ENCODE results near the gene GRM4.

Gene GRM4

DNA sequence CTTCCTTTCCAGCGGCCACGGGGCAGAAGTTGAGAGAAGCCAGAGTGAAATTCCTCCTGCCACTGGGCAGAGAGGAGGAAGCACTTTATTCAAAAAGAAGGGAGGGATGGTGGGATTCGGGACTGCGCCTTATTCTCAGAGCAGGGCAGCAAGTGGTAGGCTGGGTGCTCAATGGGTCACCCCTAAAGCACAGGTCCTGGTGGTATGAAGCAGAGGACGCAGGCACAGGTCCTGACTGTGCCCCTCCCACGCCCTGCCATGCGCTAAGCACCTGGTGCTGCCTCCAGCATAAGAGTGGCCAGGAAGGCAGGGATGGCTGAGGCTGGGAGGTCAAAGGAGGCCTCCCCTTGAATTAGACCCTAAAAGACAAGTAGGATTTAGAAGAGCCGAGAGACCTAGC is 4.9 kb upstream of the GRM4 start:
- Histone ChIP-seq H3F3A (ENCODE audit: low read depth) (no peaks in the 10 kb centered on the region), H2AFZ (ENCODE audit: low read length) (no peak overlapping the region), H3K9ac (ENCODE audit: low read depth, low read length, poor library complexity, severe bottlenecking) (no peak overlapping the region), H3K9me2 (replicated peaks; ENCODE audit: low read depth, low read length) (no peaks in the 10 kb centered on the region), H4K20me1 (ENCODE audit: insufficient read depth, low read length, poor library complexity, severe bottlenecking) (no peaks in the 10 kb centered on the region), H3K4me3 (ENCODE audit: low read length, poor library complexity, severe bottlenecking) (no peak overlapping the region), H3K4me2 (ENCODE audit: low read depth, low read length, poor library complexity, severe bottlenecking) (no peak overlapping the region), H3K27me3 (ENCODE audit: insufficient read depth, low read length, poor library complexity, severe bottlenecking) (peaks cover 8% of the 10 kb centered on the region), H3K4me1 (ENCODE audit: insufficient read depth, low read length, poor library complexity, severe bottlenecking) (peaks cover 4% of the 10 kb centered on the region), H3K36me3 (ENCODE audit: insufficient read depth, low read length) (no peaks in the 10 kb centered on the region), H3K9me3 (ENCODE audit: insufficient read depth, low read depth, low read length) (no peaks in the 10 kb centered on the region), H3K79me2 (ENCODE audit: insufficient read depth, low read length) (no peaks in the 10 kb centered on the region)
- TF ChIP-seq, protein P1, sequence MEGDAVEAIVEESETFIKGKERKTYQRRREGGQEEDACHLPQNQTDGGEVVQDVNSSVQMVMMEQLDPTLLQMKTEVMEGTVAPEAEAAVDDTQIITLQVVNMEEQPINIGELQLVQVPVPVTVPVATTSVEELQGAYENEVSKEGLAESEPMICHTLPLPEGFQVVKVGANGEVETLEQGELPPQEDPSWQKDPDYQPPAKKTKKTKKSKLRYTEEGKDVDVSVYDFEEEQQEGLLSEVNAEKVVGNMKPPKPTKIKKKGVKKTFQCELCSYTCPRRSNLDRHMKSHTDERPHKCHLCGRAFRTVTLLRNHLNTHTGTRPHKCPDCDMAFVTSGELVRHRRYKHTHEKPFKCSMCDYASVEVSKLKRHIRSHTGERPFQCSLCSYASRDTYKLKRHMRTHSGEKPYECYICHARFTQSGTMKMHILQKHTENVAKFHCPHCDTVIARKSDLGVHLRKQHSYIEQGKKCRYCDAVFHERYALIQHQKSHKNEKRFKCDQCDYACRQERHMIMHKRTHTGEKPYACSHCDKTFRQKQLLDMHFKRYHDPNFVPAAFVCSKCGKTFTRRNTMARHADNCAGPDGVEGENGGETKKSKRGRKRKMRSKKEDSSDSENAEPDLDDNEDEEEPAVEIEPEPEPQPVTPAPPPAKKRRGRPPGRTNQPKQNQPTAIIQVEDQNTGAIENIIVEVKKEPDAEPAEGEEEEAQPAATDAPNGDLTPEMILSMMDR (conservative IDR thresholded peaks at IDR 0.05; ENCODE audit: low read length), result no peak
- TF ChIP-seq EZH2phosphoT487 (IDR thresholded peaks at IDR 0.05; ENCODE audit: borderline replicate concordance), result no peak

DNA sequence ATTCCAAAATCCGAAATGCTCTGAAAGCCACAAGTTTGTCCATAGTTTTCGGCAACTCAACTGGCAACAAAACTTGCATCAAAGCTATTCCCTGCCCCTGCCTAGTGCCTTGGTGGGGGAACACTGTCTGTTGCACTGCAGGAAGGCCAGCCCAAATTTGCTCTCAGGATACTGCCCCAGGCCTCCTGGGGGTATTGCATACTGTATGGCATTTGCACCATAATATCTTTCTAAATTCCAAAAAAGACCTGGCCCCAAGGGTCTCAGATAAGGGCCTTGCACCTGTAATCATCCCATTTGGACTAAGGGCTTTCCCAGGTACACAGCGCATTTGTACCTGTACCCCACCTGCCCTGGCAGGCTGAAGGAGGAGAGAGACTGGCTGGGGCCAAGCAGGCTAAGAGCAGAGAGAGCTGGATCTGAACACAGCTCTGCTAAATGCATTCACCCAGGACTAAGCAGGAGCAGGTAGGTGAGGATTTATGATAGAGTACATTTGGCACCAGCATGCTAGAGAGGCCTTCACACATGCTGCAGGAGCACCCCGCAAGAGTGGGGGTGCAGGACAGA is 4.0 kb upstream of the GRM4 start:
- Histone ChIP-seq H3F3A (ENCODE audit: low read depth) (no peaks in the 10 kb centered on the region), H3K36me3 (ENCODE audit: insufficient read depth, low read length) (no peaks in the 10 kb centered on the region), H4K20me1 (ENCODE audit: insufficient read depth, low read length, poor library complexity, severe bottlenecking) (no peaks in the 10 kb centered on the region), H3K27me3 (ENCODE audit: insufficient read depth, low read length, poor library complexity, severe bottlenecking) (peaks cover 8% of the 10 kb centered on the region), H3K9me2 (replicated peaks; ENCODE audit: low read depth, low read length) (no peaks in the 10 kb centered on the region), H3K79me2 (ENCODE audit: insufficient read depth, low read length) (no peaks in the 10 kb centered on the region), H3K4me2 (ENCODE audit: low read depth, low read length, poor library complexity, severe bottlenecking) (no peak overlapping the region), H3K4me1 (ENCODE audit: insufficient read depth, low read length, poor library complexity, severe bottlenecking) (peaks cover 5% of the 10 kb centered on the region), H3K9me3 (ENCODE audit: insufficient read depth, low read depth, low read length) (no peaks in the 10 kb centered on the region), H3K9ac (ENCODE audit: low read depth, low read length, poor library complexity, severe bottlenecking) (no peak overlapping the region), H2AFZ (ENCODE audit: low read length) (no peak overlapping the region), H3K4me3 (ENCODE audit: low read length, poor library complexity, severe bottlenecking) (no peak overlapping the region)
- TF ChIP-seq EZH2phosphoT487 (IDR thresholded peaks at IDR 0.05; ENCODE audit: borderline replicate concordance), result no peak
- TF ChIP-seq, protein P1 (conservative IDR thresholded peaks at IDR 0.05; ENCODE audit: low read length), result no peak

DNA sequence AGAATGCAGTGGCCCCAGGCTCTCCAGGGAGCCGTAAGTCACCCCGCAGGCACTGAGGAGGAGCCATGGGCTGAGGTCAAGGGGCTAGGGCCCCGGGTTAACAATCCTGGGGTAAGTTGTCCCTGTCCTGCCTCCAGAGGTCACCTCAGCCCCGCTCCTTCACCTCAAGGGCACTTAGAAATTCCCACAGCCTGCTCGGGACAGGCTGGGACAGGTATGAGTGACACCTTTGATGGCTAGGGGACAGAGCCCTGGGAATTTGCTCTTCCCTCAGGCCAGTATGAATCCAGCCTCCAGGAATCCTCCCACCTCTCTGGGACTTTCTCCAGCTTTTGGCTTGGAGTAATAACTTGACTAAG is 3.5 kb upstream of the GRM4 start:
- H2AFZ ChIP-seq (ENCODE audit: low read length), result no peak overlapping the region
- H3K9me3 ChIP-seq (ENCODE audit: insufficient read depth, low read depth, low read length), result no peaks in the 10 kb centered on the region
- no peaks in the 10 kb centered on the region for H4K20me1 ChIP-seq (ENCODE audit: insufficient read depth, low read length, poor library complexity, severe bottlenecking)
- no peaks in the 10 kb centered on the region for H3F3A ChIP-seq (ENCODE audit: low read depth)
- H3K9me2 ChIP-seq (replicated peaks; ENCODE audit: low read depth, low read length), result no peaks in the 10 kb centered on the region
- H3K27me3 ChIP-seq (ENCODE audit: insufficient read depth, low read length, poor library complexity, severe bottlenecking), result peaks cover 8% of the 10 kb centered on the region
- TF ChIP-seq, protein P1 (conservative IDR thresholded peaks at IDR 0.05; ENCODE audit: low read length), result no peak
- TF ChIP-seq EZH2phosphoT487 (IDR thresholded peaks at IDR 0.05; ENCODE audit: borderline replicate concordance), result no peak
- H3K4me3 ChIP-seq (ENCODE audit: low read length, poor library complexity, severe bottlenecking), result no peak overlapping the region
- no peaks in the 10 kb centered on the region for H3K36me3 ChIP-seq (ENCODE audit: insufficient read depth, low read length)
- H3K4me1 ChIP-seq (ENCODE audit: insufficient read depth, low read length, poor library complexity, severe bottlenecking), result peaks cover 5% of the 10 kb centered on the region
- H3K4me2 ChIP-seq (ENCODE audit: low read depth, low read length, poor library complexity, severe bottlenecking), result no peak overlapping the region
- H3K9ac ChIP-seq (ENCODE audit: low read depth, low read length, poor library complexity, severe bottlenecking), result no peak overlapping the region
- H3K79me2 ChIP-seq (ENCODE audit: insufficient read depth, low read length), result no peaks in the 10 kb centered on the region
